ENCODE measurements around the gene PRM3. TPM values are rescaled to one million over a fixed set of nuclear protein-coding genes. Genes with fewer than 3 reads are reported as not detected.

Gene PRM3
- total and polyA plus RNA-seq, 2 of the 8 experiments (the other 6 are each of a cell fraction or from before 2014, with no cell fraction given), result not detected

DNA sequence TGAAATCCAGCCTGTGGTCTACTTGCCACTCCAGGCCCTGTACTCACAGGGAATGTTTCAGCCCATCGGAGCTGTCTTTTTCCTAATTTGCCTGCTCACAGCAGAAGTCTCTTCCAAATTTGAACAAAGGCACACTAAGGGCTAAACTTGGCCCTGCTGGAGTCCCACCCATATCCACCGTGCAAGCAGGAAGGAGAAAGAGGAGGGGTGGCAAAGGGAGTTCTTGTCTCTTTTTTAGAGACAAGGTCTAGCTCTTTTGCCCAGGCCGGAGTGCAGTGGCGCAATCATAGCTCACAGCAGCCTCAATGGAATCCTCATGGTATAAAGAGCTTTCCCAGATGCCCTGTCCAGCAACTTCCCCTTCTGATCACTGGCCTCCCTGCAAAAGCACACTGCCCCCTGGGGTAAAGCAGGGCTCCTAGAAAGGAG is 10.4 kb upstream of the PRM3 start:
- Histone ChIP-seq H3K36me3 (ENCODE audit: control insufficient read depth in 2 of 4, insufficient read depth in 4 of 4, low read length in 3 of 4) (no peaks in the 10 kb centered on the region), H3K56ac (replicated peaks; ENCODE audit: insufficient read length, low read depth, low read length) (no peak overlapping the region), H2AFZ (ENCODE audit: low read length) (no peak overlapping the region), H2BK5ac (ENCODE audit: low read depth, low read length) (no peak overlapping the region; the same call in 1 of the 2 replicates), H3K4me2 (ENCODE audit: insufficient read depth in 1 of 2, low read depth in 2 of 2, low read length in 2 of 2) (no peak overlapping the region), H4K8ac (ENCODE audit: extremely low read depth, insufficient read depth, low read length) (no peak overlapping the region), H3K4ac (replicated peaks; ENCODE audit: insufficient read length, low read depth, low read length) (no peak overlapping the region), H3K18ac (ENCODE audit: extremely low read depth, low read length) (no peak overlapping the region; the same call in 1 of the 2 replicates), H3K79me2 (ENCODE audit: control insufficient read depth in 1 of 2, insufficient read depth in 2 of 2, low read length in 2 of 2) (no peaks in the 10 kb centered on the region), H3K9me3 (ENCODE audit: insufficient read depth in 2 of 2, low read depth in 1 of 2, low read length in 1 of 2) (no peaks in the 10 kb centered on the region; a peak in 1 of 4 replicates), H3K79me1 (ENCODE audit: low read depth, low read length) (no peaks in the 10 kb centered on the region), H3K9ac (replicated peaks in 1 of 4; ENCODE audit: extremely low read depth in 1 of 4, low read depth in 3 of 4, low read length in 3 of 4) (no peak overlapping the region), H3K23ac (ENCODE audit: insufficient read length) (no peak overlapping the region), H2BK12ac (ENCODE audit: low read depth, low read length) (peak overlapping the region; percentile 29; the same call in 1 of the 2 replicates), H3K14ac (ENCODE audit: insufficient read length) (no peak overlapping the region), H2BK20ac (ENCODE audit: low read length) (peak overlapping the region; percentile 13; the same call in 1 of the 2 replicates), H2AK5ac (ENCODE audit: low read depth, low read length) (no peak overlapping the region), H4K5ac (ENCODE audit: insufficient read length, low read depth, low read length) (no peak overlapping the region), H3K4me3 (ENCODE audit: extremely low read depth in 1 of 4, insufficient read depth in 2 of 4, low read depth in 3 of 4, low read length in 4 of 4) (no peak overlapping the region), H4K91ac (replicated peaks; ENCODE audit: insufficient read length, low read length) (no peak overlapping the region), H3K27ac (ENCODE audit: low read depth, low read length) (no peak overlapping the region), H3K23me2 (ENCODE audit: low read depth, low read length) (no peaks in the 10 kb centered on the region), H2BK15ac (ENCODE audit: low read length) (peak overlapping the region; percentile 83; the same call in 1 of the 2 replicates), H4K20me1 (replicated peaks in 1 of 2; ENCODE audit: control insufficient read depth in 1 of 2, insufficient read depth in 2 of 2, low read length in 2 of 2) (no peaks in the 10 kb centered on the region), H3K27me3 (replicated peaks in 1 of 4; ENCODE audit: control insufficient read depth in 3 of 4, extremely low read depth in 1 of 4, insufficient read depth in 3 of 4, low read length in 3 of 4) (no peaks in the 10 kb centered on the region), H2BK120ac (replicated peaks; ENCODE audit: low read depth, low read length) (no peak overlapping the region), H3K4me1 (replicated peaks in 1 of 4; ENCODE audit: control insufficient read depth in 3 of 4, insufficient read depth in 4 of 4, low read length in 3 of 4) (peaks cover 0 to 5% (median 1%) of the 10 kb centered on the region in 4 experiments; a peak in 2 of 7 replicates)
- POLR2A ChIA-PET (ENCODE audit: partially characterized antibody), result interaction anchor here (0.6 to 3.5 kb wide), 5 partner anchors 8 to 31 kb away, joined by 3 to 14 read pairs (median 4); partner anchors contain the start of gene SOCS1
- no peak for DNase-seq (ENCODE audit: low read depth in 1 of 2, low spot score in 2 of 2)
- CTCF ChIA-PET (ENCODE audit: partially characterized antibody), result interaction anchor here (0.9 to 2.5 kb wide), 12 partner anchors 11 to 181 kb away, joined by 3 to 12 read pairs (median 4); partner anchors contain the start of genes PRM3, SOCS1 and TNP2
- no peak for FAIRE-seq
- 89% methylated on average over 4 of the region's 4 CpGs; no CpG with 5 or more reads in 1 of the 2 experiments for WGBS, 2 experiments (ENCODE audit: extremely low coverage in 1 of 2, insufficient coverage in 1 of 2, insufficient read length in 1 of 2, insufficient replicate concordance in 2 of 2, low coverage in 1 of 2, low lambda C conversion rate in 2 of 2, missing lambda C conversion rate in 1 of 2)
- TF ChIP-seq SP2 (IDR thresholded peaks at IDR 0.05; ENCODE audit: low read length) (no peak), CHD1 (IDR thresholded peaks at IDR 0.05; ENCODE audit: low read depth, low read length) (no peak), HDAC2 (IDR thresholded peaks at IDR 0.05; ENCODE audit: borderline replicate concordance in 1 of 2, low read depth in 2 of 2, low read length in 2 of 2) (no peak), POU5F1 (IDR thresholded peaks at IDR 0.05; ENCODE audit: low read depth, low read length) (no peak), CHD2 (IDR thresholded peaks at IDR 0.05; ENCODE audit: low read length) (no peak), RAD21 (IDR thresholded peaks at IDR 0.05 in 1 of 2, conservative IDR thresholded peaks at IDR 0.05 in 1 of 2; ENCODE audit: low read depth in 2 of 2, low read length in 2 of 2) (peak in 1 of 2 experiments; percentile 16; a peak in 1 of 4 replicates), BRCA1 (IDR thresholded peaks at IDR 0.05; ENCODE audit: low read depth, low read length) (no peak), EZH2 (IDR thresholded peaks at IDR 0.05; ENCODE audit: low read depth, low read length, severe bottlenecking) (no peak), TCF12 (IDR thresholded peaks at IDR 0.05; ENCODE audit: low read depth, low read length) (no peak), SP4 (IDR thresholded peaks at IDR 0.05; ENCODE audit: low read length) (no peak), CEBPB (IDR thresholded peaks at IDR 0.05; ENCODE audit: low read depth, low read length) (peak; percentile 51; the same call in 1 of the 2 replicates)
- TF ChIP-seq, protein P1, sequence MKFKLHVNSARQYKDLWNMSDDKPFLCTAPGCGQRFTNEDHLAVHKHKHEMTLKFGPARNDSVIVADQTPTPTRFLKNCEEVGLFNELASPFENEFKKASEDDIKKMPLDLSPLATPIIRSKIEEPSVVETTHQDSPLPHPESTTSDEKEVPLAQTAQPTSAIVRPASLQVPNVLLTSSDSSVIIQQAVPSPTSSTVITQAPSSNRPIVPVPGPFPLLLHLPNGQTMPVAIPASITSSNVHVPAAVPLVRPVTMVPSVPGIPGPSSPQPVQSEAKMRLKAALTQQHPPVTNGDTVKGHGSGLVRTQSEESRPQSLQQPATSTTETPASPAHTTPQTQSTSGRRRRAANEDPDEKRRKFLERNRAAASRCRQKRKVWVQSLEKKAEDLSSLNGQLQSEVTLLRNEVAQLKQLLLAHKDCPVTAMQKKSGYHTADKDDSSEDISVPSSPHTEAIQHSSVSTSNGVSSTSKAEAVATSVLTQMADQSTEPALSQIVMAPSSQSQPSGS (IDR thresholded peaks at IDR 0.05; ENCODE audit: low read length), result no peak
